ENCODE results near the gene SETD7. TPM values are rescaled to one million over a fixed set of nuclear protein-coding genes. Genes with fewer than 3 reads are reported as not detected.

Gene SETD7
- total RNA-seq, 1 experiment from 2014 or later: 60.4 TPM

DNA sequence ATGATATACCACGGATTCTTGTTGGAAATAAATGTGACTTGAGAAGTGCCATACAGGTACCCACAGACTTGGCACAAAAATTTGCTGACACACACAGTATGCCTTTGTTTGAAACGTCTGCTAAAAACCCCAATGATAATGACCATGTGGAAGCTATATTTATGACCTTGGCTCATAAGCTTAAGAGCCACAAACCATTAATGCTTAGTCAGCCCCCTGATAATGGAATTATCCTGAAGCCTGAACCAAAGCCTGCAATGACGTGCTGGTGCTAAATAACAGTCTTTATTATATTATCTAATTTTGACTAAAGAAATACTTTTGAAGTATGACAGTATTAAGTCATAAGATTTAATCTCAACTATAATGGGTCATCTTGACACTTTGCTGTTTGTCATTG lies 83.2 kb downstream of the SETD7 start:
- Mint-ChIP-seq H3K4me3 (ENCODE audit: unreplicated experiment) (no peak overlapping the region), H3K27ac (ENCODE audit: low read depth, unreplicated experiment) (no peak overlapping the region), H3K4me1 (ENCODE audit: insufficient read depth, unreplicated experiment) (no peaks in the 10 kb centered on the region), H3K9me3 (ENCODE audit: unreplicated experiment) (no peaks in the 10 kb centered on the region), H3K36me3 (ENCODE audit: insufficient read depth, unreplicated experiment) (peaks cover 14% of the 10 kb centered on the region), H3K27me3 (ENCODE audit: insufficient read depth, unreplicated experiment) (no peaks in the 10 kb centered on the region)
- ChIA-PET CTCF (no interaction called here), POLR2A (no interaction called here)
- intact Hi-C loops (cut with micrococcal nuclease): no loop called here
- DNase-seq (ENCODE audit: unreplicated experiment): no peak
- TF ChIP-seq, protein P1, sequence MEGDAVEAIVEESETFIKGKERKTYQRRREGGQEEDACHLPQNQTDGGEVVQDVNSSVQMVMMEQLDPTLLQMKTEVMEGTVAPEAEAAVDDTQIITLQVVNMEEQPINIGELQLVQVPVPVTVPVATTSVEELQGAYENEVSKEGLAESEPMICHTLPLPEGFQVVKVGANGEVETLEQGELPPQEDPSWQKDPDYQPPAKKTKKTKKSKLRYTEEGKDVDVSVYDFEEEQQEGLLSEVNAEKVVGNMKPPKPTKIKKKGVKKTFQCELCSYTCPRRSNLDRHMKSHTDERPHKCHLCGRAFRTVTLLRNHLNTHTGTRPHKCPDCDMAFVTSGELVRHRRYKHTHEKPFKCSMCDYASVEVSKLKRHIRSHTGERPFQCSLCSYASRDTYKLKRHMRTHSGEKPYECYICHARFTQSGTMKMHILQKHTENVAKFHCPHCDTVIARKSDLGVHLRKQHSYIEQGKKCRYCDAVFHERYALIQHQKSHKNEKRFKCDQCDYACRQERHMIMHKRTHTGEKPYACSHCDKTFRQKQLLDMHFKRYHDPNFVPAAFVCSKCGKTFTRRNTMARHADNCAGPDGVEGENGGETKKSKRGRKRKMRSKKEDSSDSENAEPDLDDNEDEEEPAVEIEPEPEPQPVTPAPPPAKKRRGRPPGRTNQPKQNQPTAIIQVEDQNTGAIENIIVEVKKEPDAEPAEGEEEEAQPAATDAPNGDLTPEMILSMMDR (IDR thresholded peaks at IDR 0.05; ENCODE audit: unreplicated experiment): no peak
- BruUV-seq (replicated peaks): no TSS peak

DNA sequence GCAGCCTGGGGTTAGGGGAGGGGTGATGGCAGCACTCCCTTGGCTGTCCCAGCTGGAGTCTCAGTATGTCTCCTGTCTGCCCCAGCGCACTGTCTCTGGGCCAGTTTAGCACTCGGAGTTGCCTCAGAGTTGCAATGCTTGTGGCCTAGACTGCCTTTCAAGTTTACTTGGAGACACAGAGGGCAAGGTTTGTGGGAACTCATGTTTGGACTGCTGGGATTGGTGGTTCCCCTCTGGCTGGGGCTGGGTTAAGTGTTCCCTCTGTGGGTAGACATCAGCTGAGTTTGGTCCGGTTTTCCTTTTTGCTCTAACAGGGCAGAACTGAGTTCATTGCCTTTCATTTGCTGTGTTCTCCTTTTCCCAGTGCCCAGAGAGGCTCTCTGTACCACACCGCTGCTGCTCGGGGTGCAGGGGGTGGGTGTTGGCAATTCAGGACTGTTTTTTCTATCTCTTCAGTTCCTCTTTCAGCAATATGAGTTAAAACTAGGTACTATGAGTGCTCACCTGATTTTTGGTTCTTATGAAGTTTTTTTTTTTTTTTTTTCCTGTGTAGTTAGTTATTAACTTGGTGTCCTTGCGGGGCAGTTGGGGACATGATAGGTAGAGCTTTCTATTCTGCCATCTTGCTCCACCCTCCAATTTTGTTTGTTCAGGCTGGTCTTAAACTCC lies 84.9 kb downstream of the SETD7 start:
- H3K27me3 Mint-ChIP-seq (ENCODE audit: insufficient read depth, unreplicated experiment): no peaks in the 10 kb centered on the region
- no peaks in the 10 kb centered on the region for H3K4me1 Mint-ChIP-seq (ENCODE audit: insufficient read depth, unreplicated experiment)
- H3K4me3 Mint-ChIP-seq (ENCODE audit: unreplicated experiment): no peak overlapping the region
- POLR2A ChIA-PET: interaction anchor here (0.6 kb wide), 1 partner anchor 20 kb away, joined by 3 read pairs; no protein-coding TSS in a partner anchor
- no peaks in the 10 kb centered on the region for H3K9me3 Mint-ChIP-seq (ENCODE audit: unreplicated experiment)
- CTCF ChIA-PET: interaction anchor here (0.6 to 1.4 kb wide), 2 partner anchors 27 to 168 kb away, joined by 3 to 11 read pairs; no protein-coding TSS in a partner anchor
- DNase-seq (ENCODE audit: unreplicated experiment): no peak
- no TSS peak for BruUV-seq (replicated peaks)
- H3K36me3 Mint-ChIP-seq (ENCODE audit: insufficient read depth, unreplicated experiment): peaks cover 14% of the 10 kb centered on the region
- TF ChIP-seq, protein P1 (IDR thresholded peaks at IDR 0.05; ENCODE audit: unreplicated experiment): no peak
- H3K27ac Mint-ChIP-seq (ENCODE audit: low read depth, unreplicated experiment): no peak overlapping the region
- intact Hi-C loops (cut with micrococcal nuclease): no loop called here

DNA sequence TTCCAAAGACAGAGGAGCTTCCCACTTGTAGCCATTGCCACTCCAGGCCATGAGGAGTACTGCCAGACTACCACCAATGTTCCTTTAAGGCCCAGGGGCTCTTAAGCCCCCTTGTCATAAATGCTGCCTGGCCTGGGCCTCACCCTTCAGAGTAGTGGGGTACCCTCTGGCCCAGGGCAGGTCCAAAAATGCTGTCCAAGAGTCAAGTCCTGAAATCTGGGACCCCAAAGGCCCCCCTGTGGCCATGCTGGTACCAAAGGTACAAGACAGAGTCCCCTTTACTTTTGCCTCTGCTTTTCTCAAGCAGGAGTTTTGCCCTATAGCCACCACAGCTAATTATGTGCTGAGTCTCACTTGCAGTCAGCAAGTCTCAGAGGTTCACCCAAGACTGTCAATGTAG lies 85.7 kb downstream of the SETD7 start:
- no TSS peak for BruUV-seq (replicated peaks)
- no peaks in the 10 kb centered on the region for H3K9me3 Mint-ChIP-seq (ENCODE audit: unreplicated experiment)
- DNase-seq (ENCODE audit: unreplicated experiment): no peak
- no peak overlapping the region for H3K4me3 Mint-ChIP-seq (ENCODE audit: unreplicated experiment)
- H3K27me3 Mint-ChIP-seq (ENCODE audit: insufficient read depth, unreplicated experiment): no peaks in the 10 kb centered on the region
- H3K27ac Mint-ChIP-seq (ENCODE audit: low read depth, unreplicated experiment): no peak overlapping the region
- intact Hi-C loops (cut with micrococcal nuclease): no loop called here
- H3K4me1 Mint-ChIP-seq (ENCODE audit: insufficient read depth, unreplicated experiment): no peaks in the 10 kb centered on the region
- POLR2A ChIA-PET: no interaction called here
- CTCF ChIA-PET: no interaction called here
- TF ChIP-seq, protein P1 (IDR thresholded peaks at IDR 0.05; ENCODE audit: unreplicated experiment): no peak
- H3K36me3 Mint-ChIP-seq (ENCODE audit: insufficient read depth, unreplicated experiment): peaks cover 14% of the 10 kb centered on the region

DNA sequence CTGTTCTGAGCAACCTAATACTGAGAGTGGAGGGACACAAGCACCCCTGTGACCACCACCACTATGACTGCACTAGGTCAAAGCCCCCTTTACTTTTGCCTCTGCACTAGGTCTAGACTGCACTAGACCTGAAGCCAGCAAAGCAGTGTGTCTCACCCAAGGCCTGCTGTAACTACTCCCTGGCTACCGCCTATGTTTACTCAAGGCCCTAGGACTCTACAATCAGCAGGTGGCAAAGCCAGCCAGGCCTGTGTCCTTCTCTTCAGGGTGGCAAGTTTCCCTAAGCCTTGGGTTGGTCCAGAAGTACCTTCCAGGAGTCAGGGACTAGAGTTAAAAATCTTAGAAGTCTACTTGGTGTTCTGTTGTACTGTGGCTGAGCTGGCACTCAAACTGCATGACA lies 86.2 kb downstream of the SETD7 start:
- Mint-ChIP-seq H3K27me3 (ENCODE audit: insufficient read depth, unreplicated experiment) (no peaks in the 10 kb centered on the region), H3K4me3 (ENCODE audit: unreplicated experiment) (no peak overlapping the region), H3K4me1 (ENCODE audit: insufficient read depth, unreplicated experiment) (no peaks in the 10 kb centered on the region), H3K27ac (ENCODE audit: low read depth, unreplicated experiment) (peak overlapping the region; percentile 32), H3K36me3 (ENCODE audit: insufficient read depth, unreplicated experiment) (peaks cover 14% of the 10 kb centered on the region), H3K9me3 (ENCODE audit: unreplicated experiment) (no peaks in the 10 kb centered on the region)
- CTCF ChIA-PET: no interaction called here
- intact Hi-C loops (cut with micrococcal nuclease): no loop called here
- no peak for DNase-seq (ENCODE audit: unreplicated experiment)
- no TSS peak for BruUV-seq (replicated peaks)
- TF ChIP-seq, protein P1 (IDR thresholded peaks at IDR 0.05; ENCODE audit: unreplicated experiment): no peak
- POLR2A ChIA-PET: no interaction called here

All from MCF 10A (cell line).